Uterus (tissue), 4 donors: Measurements from ENCODE around the gene CBARP. TPM values are rescaled to one million over a fixed set of nuclear protein-coding genes. Genes with fewer than 3 reads are reported as not detected.
A peak's percentile ranks its signal among the peaks of the same experiment; 100 is the strongest.

Experiments
- DNase-seq, 2 donors: peaks; one replicate each; pipeline ENCODE4 v3.0.0-alpha.2; 2019 to 2020
- H3K27ac ChIP-seq, 2 donors: fragments of 200-600 bp; sonication (generic); 1 replicate in 1 of 2; 2 replicates in 1 of 2; pipeline ENCODE4 v1.5.1; 2016 to 2018
- H3K27me3 ChIP-seq, 2 donors: fragments of 200-600 bp; sonication (generic); one replicate each; pipeline ENCODE4 v1.5.1; 2018 to 2019; ENCODE audit warnings: control low read depth in 1 of 2
- H3K36me3 ChIP-seq, 2 donors: fragments of 200-600 bp; sonication (generic); one replicate each; pipeline ENCODE4 v1.5.1; 2019; ENCODE audit warnings: control low read depth in 1 of 2
- H3K4me1 ChIP-seq, 2 donors: fragments of 200-600 bp; sonication (generic); one replicate each; pipeline ENCODE4 v1.5.1; 2018 to 2019; ENCODE audit warnings: control low read depth in 1 of 2
- H3K4me3 ChIP-seq, 2 donors: fragments of 200-600 bp; sonication (generic); 1 replicate in 1 of 2; 2 replicates in 1 of 2; pipeline ENCODE4 v1.5.1; 2018 to 2019; ENCODE audit warnings: mild to moderate bottlenecking in 1 of 2
- H3K9me3 ChIP-seq, 2 donors: fragments of 200-600 bp; sonication (generic); one replicate each; pipeline ENCODE4 v1.5.1; 2019; ENCODE audit warnings: control low read depth in 1 of 2
- POLR2A ChIP-seq, 2 donors: fragments of 450-650 bp; IDR thresholded peaks; one replicate each; pipeline ENCODE4 v1.6.1; 2016; ENCODE audit warnings: antibody characterized with exemption in 2 of 2, mild to moderate bottlenecking in 1 of 2, moderate library complexity in 1 of 2
- intact Hi-C: fragments of 100-400 bp; cut with DNase I; formaldehyde crosslinking; loops from one replicate; pipeline ENCODE4 v1.15.1; 2023; ENCODE audit warnings: low total_unique reads
- total RNA-seq, 4 donors: library from RNA; depleted of rRNA in 3 of 4; stranded (reverse); fragments of >200 nt in 3 of 4; gene quantifications; one replicate each; pipeline versions ENCODE4 v1.1.0 to v1.2.4, GENCODE V29; 2014 to 2023
- TF ChIP-seq, protein P1 (sequence below), 4 experiments: fragments of 200-600 bp in 2 of 4; fragments of 450-650 bp in 2 of 4; sonication (generic) in 2 of 4; IDR thresholded peaks; one replicate each; pipeline ENCODE4 v1.5.1; 2016 to 2019; ENCODE audit warnings: antibody characterized with exemption in 4 of 4, mild to moderate bottlenecking in 2 of 4, moderate library complexity in 1 of 4
- donor health status: DM: yes; HTN: yes; CAD: no.

CBARP gene, protein sequence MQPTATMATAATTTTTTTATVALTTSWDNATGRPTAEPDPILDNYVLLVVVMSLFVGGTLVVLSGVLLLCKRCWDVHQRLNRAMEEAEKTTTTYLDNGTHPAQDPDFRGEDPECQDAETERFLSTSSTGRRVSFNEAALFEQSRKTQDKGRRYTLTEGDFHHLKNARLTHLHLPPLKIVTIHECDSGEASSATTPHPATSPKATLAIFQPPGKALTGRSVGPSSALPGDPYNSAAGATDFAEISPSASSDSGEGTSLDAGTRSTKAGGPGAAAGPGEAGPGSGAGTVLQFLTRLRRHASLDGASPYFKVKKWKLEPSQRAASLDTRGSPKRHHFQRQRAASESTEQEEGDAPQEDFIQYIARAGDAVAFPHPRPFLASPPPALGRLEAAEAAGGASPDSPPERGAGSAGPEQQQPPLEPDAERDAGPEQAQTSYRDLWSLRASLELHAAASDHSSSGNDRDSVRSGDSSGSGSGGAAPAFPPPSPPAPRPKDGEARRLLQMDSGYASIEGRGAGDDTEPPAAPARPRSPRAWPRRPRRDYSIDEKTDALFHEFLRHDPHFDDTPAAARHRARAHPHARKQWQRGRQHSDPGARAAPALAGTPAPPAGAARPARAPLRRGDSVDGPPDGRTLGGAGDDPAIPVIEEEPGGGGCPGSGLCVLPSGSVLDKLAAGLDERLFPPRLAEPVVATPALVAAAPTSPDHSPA
- 1 to 10 TPM in 2 of 4 donors, under 1 TPM in 1, not detected in 1; 0.26 to 1.5 (median 1.0) TPM for total RNA-seq

DNA sequence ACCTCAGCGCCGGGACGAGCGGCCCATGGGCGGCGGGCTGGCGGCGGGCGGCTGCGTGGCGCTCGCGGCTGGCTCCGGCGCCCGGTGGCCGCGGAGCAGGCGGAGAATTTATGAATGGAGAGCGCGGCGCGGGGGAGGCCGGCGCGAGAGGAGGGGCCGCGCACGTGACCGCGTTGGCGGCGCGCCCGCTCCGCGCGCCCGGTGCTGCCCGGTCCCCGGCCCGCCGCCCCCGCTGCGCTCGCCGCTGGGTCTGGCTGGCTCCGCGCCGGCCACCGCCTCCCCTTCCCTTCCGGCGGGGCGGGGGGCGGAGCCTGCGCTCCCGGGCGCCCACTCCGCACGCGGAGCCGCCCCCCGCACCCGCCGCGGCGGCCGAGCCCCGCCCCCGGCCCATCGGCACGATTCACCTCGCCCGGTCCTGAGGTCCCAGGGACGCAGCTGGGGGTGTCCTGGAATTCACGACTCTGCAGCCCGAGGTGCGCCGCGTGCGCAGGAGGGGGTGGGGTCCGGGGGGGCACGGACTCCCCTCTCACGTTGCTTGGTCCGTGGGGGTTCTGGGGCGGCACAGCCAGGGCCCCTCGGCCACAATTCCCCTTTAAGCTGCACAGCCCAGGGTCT is at the start of gene CBARP:
Gene CBARP (minus strand): TSS at position 252 of the 615 bp plus-strand sequence. CDS start 1,905 bp downstream, outside the sequence.
- peak within 1 kb of the TSS; percentile 39 to 49 for H3K4me3 ChIP-seq
- intact Hi-C loops, result no loop called here
- peaks cover 0 to 21% of the 10 kb centered on the region in 2 donors for H3K4me1 ChIP-seq
- TF ChIP-seq, protein P1, sequence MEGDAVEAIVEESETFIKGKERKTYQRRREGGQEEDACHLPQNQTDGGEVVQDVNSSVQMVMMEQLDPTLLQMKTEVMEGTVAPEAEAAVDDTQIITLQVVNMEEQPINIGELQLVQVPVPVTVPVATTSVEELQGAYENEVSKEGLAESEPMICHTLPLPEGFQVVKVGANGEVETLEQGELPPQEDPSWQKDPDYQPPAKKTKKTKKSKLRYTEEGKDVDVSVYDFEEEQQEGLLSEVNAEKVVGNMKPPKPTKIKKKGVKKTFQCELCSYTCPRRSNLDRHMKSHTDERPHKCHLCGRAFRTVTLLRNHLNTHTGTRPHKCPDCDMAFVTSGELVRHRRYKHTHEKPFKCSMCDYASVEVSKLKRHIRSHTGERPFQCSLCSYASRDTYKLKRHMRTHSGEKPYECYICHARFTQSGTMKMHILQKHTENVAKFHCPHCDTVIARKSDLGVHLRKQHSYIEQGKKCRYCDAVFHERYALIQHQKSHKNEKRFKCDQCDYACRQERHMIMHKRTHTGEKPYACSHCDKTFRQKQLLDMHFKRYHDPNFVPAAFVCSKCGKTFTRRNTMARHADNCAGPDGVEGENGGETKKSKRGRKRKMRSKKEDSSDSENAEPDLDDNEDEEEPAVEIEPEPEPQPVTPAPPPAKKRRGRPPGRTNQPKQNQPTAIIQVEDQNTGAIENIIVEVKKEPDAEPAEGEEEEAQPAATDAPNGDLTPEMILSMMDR (IDR thresholded peaks at IDR 0.05), result no peak
- no peak for TF ChIP-seq POLR2A (IDR thresholded peaks at IDR 0.05)
- no peaks in the 10 kb centered on the region for H3K9me3 ChIP-seq
- H3K27me3 ChIP-seq, result peaks cover 0 to 8% of the 10 kb centered on the region in 2 donors
- H3K27ac ChIP-seq, result peak within 1 kb of the TSS; percentile 93 to 97
- no peaks in the 10 kb centered on the region for H3K36me3 ChIP-seq
- DNase-seq, result peak; percentile 44 to 58

DNA sequence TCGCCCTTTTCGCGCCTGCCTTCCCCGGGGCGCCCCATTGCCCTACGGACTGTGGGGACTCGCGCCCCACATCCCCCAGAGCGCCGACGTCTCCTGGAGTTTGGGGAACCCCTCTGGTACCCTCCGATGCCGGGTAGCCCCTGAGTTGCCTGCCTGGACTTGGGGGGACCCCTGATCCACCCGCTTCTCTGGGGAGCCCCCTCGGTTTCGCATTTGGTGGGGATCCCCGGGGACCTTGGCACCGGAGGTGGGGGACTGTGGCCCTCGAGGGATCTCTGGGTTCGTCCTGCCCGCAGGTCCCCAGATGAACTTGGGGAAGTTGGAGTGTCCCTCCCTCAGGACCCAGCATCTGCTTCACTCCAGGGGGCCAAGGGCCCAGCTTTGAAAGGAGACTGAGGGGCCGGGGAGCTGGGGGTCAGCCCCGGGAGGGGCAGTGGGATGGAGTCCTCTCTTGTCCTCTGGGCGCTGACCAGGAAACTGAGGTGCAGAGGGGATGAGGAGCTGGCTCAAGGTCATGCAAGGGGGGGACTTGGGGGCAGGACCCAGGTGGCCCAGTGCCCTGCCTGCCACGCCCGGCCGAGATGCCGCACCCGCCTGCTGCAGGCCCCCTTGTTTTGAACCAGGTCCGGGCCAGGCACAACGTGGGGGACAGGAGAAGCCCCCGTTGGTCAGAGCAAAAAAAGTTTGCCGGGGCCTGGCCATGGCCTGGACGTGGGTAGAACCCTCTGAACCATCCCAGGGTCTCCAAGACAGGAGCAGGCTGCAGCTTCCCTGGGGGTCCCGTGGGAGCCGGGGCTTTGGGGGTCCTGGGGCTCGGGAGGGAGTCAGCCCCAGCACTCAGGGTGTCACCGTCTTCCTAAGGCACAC is 48.9 kb upstream of the CBARP start:
- Histone ChIP-seq H3K4me1 (peaks cover 0 to 5% of the 10 kb centered on the region in 2 donors), H3K27me3 (peaks cover 22 to 29% of the 10 kb centered on the region in 2 donors), H3K27ac (no peak overlapping the region), H3K9me3 (no peaks in the 10 kb centered on the region), H3K4me3 (no peak overlapping the region), H3K36me3 (no peaks in the 10 kb centered on the region)
- no peak for DNase-seq
- TF ChIP-seq, protein P1 (IDR thresholded peaks at IDR 0.05), result no peak
- intact Hi-C loops, result no loop called here

DNA sequence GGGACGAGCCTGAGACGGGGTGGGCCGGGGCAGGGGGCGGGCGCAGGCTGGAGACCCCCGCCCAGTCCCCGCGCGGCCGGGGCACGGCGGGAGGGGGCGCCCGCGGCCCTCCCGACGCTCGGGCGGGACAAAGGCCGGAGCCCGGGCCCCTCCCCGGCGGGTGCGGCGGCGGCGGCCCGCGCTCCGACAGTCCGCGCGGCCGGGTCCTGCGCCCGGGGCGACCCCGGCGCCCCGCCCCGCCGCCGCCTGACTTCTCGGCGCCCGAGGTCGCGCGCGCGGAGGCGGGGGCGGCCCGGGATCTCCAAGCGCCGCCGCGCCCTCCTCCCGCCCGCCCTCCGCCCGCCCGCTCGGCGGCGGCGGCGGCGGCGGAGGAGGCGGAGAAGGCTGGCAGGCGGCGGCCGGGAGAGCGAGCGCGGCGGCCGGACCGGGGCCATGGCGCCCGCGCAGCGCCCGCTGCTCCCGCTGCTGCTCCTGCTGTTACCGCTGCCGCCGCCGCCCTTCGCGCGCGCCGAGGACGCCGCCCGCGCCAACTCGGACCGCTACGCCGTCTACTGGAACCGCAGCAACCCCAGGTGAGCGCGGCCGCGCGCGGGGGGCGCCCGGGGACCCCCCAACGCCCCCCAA is 48.0 kb upstream of the CBARP start, which contains the start of gene EFNA2:
Gene EFNA2 (plus strand): TSS at position 137 of the 624 bp plus-strand sequence. CDS start 296 bp downstream, at position 433.
- no peak within 1 kb of the TSS for H3K4me3 ChIP-seq
- intact Hi-C loops, result no loop called here
- H3K27me3 ChIP-seq, result peaks cover 22 to 29% of the 10 kb centered on the region in 2 donors

More for the DNA sequence above, 48.0 kb upstream of the CBARP start, which contains the start of gene EFNA2:
- no peak for TF ChIP-seq POLR2A (IDR thresholded peaks at IDR 0.05)
- TF ChIP-seq, protein P1 (IDR thresholded peaks at IDR 0.05), result no peak
- Histone ChIP-seq H3K27ac (no peak within 1 kb of the TSS), H3K4me1 (peaks cover 0 to 5% of the 10 kb centered on the region in 2 donors), H3K9me3 (no peaks in the 10 kb centered on the region), H3K36me3 (no peaks in the 10 kb centered on the region)
- DNase-seq, result no peak
